GM20000 (cell line): ENCODE results near the gene SH3BP4.
"Not testable (repeated sequence)": the region's sequence is repeated elsewhere in the genome, so short reads cannot be mapped to it uniquely, and the experiment has no call there.

Source experiments
- DNase-seq: peaks from one replicate; pipeline ENCODE4 v3.0.0; 2012; ENCODE audit warnings: low spot score
- TF ChIP-seq, protein P1 (sequence below): IDR thresholded peaks from 2 replicates; pipeline ENCODE4 v1.5.1; 2012; ENCODE audit warnings: mild to moderate bottlenecking, control low read depth; ENCODE audit errors: extremely low read depth, missing control alignments

Gene SH3BP4

DNA sequence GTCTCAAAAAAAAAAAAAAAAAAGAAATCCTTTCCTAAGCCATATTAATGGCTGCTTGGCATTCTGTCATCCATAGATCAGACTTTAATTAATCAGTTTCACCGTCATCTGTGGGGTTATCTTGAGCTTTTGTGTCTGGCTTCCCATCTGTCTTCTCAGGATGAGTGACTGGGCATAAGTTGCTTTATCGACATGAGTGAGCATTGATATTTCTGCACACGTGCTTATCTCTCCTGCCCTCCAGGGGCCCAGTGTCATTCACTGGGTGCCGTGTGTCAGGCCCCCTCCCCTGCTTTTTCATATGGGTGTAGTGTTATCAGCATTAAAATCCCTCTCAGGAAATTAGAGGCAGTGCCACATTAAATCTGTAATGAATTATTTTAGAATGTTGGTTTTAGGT, 65.6 kb downstream of the SH3BP4 start:
- TF ChIP-seq, protein P1, sequence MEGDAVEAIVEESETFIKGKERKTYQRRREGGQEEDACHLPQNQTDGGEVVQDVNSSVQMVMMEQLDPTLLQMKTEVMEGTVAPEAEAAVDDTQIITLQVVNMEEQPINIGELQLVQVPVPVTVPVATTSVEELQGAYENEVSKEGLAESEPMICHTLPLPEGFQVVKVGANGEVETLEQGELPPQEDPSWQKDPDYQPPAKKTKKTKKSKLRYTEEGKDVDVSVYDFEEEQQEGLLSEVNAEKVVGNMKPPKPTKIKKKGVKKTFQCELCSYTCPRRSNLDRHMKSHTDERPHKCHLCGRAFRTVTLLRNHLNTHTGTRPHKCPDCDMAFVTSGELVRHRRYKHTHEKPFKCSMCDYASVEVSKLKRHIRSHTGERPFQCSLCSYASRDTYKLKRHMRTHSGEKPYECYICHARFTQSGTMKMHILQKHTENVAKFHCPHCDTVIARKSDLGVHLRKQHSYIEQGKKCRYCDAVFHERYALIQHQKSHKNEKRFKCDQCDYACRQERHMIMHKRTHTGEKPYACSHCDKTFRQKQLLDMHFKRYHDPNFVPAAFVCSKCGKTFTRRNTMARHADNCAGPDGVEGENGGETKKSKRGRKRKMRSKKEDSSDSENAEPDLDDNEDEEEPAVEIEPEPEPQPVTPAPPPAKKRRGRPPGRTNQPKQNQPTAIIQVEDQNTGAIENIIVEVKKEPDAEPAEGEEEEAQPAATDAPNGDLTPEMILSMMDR: no peak
- DNase-seq: no peak

GRCh38 chr2:235018838-235019237, 67.0 kb downstream of the SH3BP4 start:
- TF ChIP-seq, protein P1: no peak
- no peak for DNase-seq

GRCh38 chr2:235020141-235020540, 68.3 kb downstream of the SH3BP4 start:
- DNase-seq: not testable (repeated sequence)

GRCh38 chr2:235021752-235022151, 69.9 kb downstream of the SH3BP4 start:
- TF ChIP-seq, protein P1: no peak
- no peak for DNase-seq

DNA sequence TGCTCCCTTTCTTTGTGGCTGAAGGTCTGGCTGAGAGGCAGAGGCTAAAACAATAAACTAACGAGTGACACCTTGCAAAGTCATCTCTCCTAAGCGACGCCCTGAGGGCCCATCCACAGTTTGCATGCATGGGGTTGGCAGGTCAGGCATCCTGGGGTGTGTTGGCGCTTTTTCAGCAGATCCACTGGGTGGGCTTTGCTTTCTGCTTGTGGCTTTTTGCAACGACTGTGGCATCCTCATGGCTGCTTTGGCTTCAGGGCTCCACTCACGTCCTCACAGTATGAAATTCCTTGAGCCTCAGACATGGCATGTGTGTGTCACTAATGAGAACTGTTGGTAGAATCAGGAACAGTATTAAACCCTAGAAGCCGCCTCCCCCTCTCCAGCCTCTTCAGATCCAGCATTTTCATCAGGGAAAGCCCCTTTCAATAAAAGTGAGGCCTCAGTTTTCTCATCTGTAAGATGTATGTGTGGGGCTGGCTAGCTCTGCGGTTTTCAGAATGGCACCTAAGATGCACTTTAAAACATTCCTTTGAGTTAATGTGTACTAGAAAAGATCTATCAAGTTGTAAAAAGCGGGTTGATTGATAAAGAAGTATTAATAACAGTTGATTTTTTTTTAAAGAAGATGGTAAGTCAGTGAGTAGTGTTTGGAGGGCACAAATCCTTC, 72.5 kb downstream of the SH3BP4 start:
- no peak for DNase-seq
- TF ChIP-seq, protein P1: no peak

- TF ChIP-seq, protein P1: no peak
- DNase-seq: no peak
Measured at GRCh38 chr2:235024931-235025773, 73.3 kb downstream of the SH3BP4 start.

- TF ChIP-seq, protein P1: no peak
- no peak for DNase-seq
Measured at GRCh38 chr2:235025800-235026536, 74.2 kb downstream of the SH3BP4 start.
